GM21825 (cell line): ENCODE data around the gene FAM200A.
A peak's percentile ranks its signal among the peaks of the same experiment; 100 is the strongest.
"Not testable (repeated sequence)": the region's sequence is repeated elsewhere in the genome, so short reads cannot be mapped to it uniquely, and the experiment has no call there.

Experiments
- ATAC-seq: cut with Tn5 transposase; IDR thresholded peaks from one replicate; pipeline ENCODE4 v1.9.1; 2021; ENCODE audit warnings: mild to moderate bottlenecking, moderate library complexity; ENCODE audit not compliant: unreplicated experiment

The FAM200A gene

GRCh38 chr7:99551767-99552463 is at the start of gene FAM200A:
FAM200A (minus strand) TSS chr7:99552114; CDS start chr7:99548407, 3,707 bp downstream.
- ATAC-seq = peak; percentile 97

- no peak for ATAC-seq
These were observed 47.9 kb upstream of the FAM200A start for GRCh38 chr7:99599836-99600235.

GRCh38 chr7:99597762-99598501 is 46.0 kb upstream of the FAM200A start, which contains the start of gene TMEM225B:
TMEM225B (plus strand) TSS chr7:99598267; CDS start chr7:99604389, 6,122 bp downstream.
- no peak for ATAC-seq

- no peak for ATAC-seq
These were observed 44.6 kb upstream of the FAM200A start for GRCh38 chr7:99596408-99596955.

- ATAC-seq = no peak
These were observed 43.2 kb upstream of the FAM200A start for GRCh38 chr7:99594948-99595745.

GRCh38 chr7:99588868-99589267 is 37.0 kb upstream of the FAM200A start:
- ATAC-seq = no peak

GRCh38 chr7:99580778-99581332 is 28.9 kb upstream of the FAM200A start:
- ATAC-seq = not testable (repeated sequence)

GRCh38 chr7:99579956-99580777 is 28.3 kb upstream of the FAM200A start:
- no peak for ATAC-seq

GRCh38 chr7:99579281-99579955 is 27.5 kb upstream of the FAM200A start:
- no peak for ATAC-seq

- ATAC-seq = no peak
These were observed 24.3 kb upstream of the FAM200A start for GRCh38 chr7:99576251-99576650.

GRCh38 chr7:99573257-99573656 is 21.3 kb upstream of the FAM200A start:
- ATAC-seq = no peak

- no peak for ATAC-seq
These were observed 19.9 kb upstream of the FAM200A start for GRCh38 chr7:99571768-99572167.

GRCh38 chr7:99568770-99569169 is 16.9 kb upstream of the FAM200A start:
- ATAC-seq = not testable (repeated sequence)

- ATAC-seq = no peak
These were observed 11.7 kb upstream of the FAM200A start for GRCh38 chr7:99563650-99564049.

- no peak for ATAC-seq
These were observed 10.9 kb upstream of the FAM200A start for GRCh38 chr7:99562832-99563231.

GRCh38 chr7:99562114-99562784 is 10.3 kb upstream of the FAM200A start:
- no peak for ATAC-seq

- no peak for ATAC-seq
These were observed 9.8 kb upstream of the FAM200A start for GRCh38 chr7:99561737-99562051.

- no peak for ATAC-seq
These were observed 9.2 kb upstream of the FAM200A start for GRCh38 chr7:99560834-99561736.
